ENCODE measurements around the gene EML4.

Gene EML4

DNA sequence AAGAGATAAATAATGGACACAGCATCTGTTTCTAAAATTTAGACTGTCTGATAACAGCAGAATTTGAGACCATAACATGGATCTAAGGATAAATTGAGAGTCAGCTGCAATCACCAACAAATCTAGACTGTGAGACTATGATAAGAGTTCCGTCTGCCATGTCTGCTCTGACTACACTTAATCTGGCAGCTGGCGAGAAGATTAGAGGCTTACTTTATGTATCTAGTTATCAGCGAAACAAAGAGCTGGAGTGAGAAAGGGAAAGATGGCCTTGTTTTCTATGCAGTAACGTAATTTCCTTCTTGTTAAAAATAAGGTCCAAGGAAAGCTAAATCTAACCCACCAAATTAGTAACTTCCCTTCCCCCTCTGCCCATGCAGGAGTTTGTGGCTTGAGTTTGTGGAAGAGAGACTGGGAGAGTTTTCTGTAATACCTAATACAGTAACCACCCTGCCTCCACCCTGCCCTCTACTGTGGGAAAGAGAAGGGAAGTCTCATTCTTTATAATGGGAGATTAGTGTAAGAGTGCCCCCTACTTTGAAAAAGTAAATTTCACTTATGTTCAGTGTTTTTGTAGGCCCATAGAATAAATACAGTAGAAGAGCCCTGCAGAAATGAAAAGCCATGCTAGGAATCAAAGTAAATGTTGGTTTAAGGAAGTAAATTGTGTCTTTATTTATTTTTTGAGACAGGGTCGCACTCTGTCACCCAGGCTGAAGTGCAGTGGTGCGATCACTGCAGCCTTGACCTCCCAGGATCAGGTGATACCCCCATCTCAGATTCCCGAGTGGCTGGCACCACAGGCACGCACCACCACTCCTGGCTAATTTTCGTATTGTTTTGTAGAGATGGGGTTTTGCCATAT, 27.5 kb downstream of the EML4 start:
- peak; percentile 62 for DNase-seq (ENCODE audit: low spot score)

DNA sequence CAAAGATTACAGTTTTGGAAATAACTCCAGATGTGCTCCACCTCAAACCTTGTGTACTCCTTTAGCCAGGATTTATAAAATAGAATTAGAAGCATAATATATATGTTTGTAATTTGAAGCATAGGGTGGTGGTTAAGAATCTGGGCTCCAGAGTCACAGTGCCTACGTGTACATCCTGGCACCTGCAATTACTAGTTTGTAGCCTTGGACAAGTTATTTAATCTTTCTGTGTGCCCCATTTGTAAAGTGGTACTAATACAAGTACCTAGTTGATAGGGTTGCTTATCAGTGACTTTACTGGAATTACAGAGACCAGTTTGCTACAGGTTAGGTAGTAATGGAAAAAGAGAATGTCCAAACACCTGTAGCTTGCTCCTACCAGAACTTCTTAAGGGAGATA, 28.6 kb downstream of the EML4 start:
- DNase-seq (ENCODE audit: low spot score), result no peak

DNA sequence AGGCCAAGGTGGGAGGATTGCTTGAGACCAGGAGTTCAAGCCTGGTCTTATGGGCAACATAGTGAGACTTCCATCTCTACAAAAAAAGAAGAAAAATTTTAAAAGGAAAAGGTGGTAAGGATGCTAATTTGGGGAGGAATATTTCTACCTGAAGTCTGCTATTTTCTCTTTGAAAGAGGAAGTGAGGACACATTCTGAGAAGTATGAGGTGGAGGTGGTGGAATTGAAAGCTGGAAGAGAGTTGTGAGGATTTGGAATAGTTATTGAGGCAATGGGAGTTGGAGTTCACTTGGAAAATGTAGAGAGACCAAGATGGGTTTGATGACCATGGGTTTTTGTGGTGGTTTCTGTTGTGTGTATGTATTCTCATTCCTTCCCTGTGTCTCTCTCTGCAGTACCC, 29.3 kb downstream of the EML4 start:
- DNase-seq (ENCODE audit: low spot score), result no peak

DNA sequence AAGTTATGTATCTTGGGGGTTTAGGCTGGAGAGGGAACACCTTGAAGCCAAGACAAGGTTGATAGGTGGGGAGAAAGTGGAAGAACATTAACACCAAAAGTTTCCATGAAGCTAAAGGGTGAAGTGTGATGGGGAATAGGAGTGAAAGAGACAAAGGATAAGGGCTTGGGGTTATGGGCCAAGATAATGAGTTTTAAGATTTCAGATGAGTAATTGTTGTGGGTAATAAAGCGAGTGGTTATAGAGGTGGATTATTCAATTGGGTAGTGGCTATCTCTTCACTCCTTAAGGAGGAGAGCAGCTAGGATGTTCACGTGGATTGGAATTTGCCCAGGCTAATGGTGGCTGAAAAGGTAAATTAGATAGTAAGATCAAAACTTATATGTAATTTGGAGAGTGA, 29.8 kb downstream of the EML4 start:
- DNase-seq (ENCODE audit: low spot score), result no peak

DNA sequence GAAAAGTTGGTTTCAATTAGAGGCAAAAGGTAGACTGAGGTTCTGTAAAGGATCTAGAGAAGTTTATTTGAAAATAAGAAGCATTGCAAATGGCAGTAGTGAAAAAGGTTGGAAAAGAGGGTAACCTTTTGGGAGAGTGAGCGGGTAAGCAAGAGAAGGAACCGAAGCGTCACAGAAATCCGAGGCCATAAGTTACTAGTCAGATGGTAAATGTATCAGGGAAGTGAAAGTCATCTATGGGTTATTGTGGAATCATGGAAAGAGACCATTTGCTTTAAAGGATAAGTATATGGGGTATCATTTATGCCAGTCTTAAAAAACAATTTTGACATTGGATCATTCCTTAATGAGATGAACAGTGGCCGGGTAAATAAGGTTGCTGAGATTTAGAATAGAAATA, 30.5 kb downstream of the EML4 start:
- no peak for DNase-seq (ENCODE audit: low spot score)

DNA sequence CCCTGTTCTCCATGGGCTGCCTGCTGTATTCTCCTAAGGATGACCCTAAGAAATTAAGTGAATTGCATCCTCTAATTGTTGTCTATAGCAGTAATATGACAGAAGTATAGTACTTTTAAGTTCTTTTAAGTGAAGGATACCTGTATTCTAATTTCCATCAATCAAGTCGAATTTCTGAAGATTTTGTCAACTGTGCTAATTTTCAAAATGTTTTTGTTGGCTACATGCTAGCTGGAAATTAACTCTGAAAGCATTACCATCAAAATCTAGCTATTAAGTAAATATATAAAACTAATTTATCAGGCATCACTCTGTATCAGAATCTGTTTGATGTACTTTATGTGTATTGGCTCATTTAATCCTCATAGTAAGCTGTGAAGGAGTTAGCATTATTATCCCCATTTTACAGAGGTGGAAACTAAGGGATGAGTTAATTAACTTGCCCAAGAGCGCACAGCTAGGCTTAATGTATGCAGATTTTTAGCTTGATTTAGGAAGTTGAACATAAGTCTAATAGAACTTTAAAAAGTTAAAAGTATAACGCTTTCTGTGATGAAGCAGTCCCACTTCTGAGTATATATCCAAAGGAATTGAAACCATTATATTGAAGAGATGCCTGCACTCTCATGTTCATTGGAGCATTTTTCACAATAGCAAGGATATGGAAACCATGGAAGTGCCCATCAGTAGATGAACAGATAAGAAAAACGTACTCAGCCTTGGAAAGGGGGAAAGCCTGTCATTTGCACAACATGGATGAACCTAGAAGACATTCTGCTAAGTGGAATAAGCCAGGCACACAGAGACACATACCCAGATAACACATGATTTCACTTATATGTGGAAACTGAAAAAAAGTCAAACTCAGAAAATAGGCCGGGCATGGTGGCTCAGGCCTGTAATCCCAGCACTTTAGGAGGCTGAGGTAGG, 32.0 kb downstream of the EML4 start:
- DNase-seq (ENCODE audit: low spot score), result no peak

DNA sequence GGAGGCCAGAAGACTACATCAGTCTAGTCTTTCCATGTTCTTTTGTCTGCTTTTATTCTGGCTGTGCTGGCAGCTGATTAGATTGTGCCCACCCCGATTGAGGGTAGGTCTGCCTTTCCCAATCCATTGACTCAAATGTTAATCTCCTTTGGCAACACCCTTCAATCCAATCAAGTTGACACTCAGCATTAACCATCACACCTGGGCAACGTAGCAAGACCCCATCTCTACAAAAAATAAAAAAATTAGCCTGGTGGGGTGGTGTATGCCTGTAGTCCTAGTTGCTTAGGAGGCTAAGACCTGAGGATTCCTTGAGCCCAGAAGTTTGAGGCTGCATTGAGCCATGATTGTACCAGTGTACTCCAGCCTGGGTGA, 33.5 kb downstream of the EML4 start:
- no peak for DNase-seq (ENCODE audit: low spot score)

DNA sequence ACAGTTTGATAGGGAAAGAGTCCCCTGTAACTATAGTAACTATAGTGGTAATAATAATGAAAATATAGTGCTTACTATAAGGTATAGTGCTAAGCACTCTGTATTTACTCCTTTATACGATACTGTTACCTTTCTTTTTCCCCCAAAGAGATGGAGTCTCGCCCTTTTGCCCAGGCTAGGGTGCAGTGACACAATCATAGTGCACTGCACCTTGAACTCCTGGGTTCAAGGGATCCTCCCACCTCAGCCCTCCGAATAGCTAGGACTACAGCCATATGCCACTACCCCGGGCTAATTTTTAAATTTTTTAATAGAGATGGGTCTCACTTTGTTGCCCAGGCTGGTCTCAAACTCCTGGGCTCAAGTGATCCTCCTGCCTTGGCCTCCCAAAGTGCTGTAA, 34.6 kb downstream of the EML4 start:
- no peak for DNase-seq (ENCODE audit: low spot score)

DNA sequence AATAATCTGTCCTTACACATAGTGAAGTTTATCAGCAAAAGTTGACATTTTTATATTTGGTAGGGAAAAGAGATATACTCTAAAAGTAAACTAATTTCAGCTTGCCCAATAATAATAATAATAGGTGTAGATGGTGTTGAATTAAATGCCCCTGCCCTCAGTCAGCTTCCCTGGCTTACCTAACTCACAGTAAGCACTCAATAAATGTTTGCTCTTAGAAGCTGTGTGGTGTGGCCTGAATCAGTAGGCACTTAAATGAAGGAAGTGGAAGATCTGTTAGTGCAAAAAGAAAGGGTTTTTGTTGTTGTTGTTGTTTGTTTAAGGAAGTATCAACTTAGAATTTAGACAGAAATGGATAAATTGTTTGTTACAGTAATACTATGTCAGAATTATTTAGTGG, 36.2 kb downstream of the EML4 start:
- DNase-seq (ENCODE audit: low spot score), result no peak

DNA sequence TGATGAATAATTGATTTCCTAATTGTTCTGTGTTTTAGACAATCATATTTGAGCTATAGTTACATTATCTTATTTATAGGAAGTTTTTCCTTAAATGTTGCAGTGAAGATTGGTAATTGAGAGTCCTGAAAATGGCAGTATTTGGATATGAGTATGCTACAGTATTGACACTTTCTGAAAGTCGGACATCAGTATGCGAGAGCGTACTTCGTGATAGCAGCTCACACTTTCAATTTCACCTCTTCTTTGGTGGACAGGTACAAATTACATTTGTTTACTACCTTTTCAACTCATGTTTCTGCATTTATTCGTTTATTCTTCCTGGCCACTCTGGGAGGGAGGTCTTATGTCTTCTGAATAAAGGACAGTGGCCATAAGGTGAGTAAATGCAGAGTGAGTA, 38.7 kb downstream of the EML4 start:
- no peak for DNase-seq (ENCODE audit: low spot score)

DNA sequence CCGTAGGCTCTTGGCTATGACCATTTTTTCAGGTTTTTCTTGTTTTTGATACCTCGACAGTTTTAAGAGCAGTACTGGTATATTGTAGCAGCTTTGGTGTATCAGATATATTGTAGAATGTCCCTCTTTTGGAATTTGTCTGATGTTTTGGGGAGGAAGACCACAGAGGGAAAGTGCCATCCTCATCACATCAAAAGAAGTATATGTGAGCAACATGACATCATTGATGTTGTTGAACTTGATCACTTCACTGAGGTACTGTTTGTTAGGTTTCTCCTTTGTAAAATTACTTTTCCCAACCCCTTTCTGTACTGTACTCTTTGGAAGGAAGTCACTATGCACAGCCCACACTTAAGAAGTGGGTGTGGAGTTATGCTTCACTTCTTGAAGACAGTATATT, 41.0 kb downstream of the EML4 start:
- DNase-seq (ENCODE audit: low spot score), result no peak

DNA sequence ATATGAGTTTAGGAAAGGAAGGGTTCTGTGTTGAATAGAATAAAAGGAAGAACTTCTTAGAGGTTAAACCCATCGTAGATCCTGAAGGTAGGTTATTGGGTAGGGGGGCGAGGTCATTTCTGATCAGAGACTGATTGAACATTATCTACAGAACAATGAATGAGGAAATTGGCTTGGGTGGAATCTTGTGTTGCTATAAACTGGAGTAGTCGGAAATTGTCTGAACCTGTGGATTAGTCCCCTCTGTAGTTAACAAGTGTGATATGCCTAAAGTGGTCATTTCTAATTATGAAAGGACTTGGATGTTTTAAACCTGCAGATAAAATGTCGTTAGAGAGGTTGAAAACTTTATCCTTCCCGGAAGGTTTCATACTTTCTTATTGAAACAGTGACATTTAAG, 42.1 kb downstream of the EML4 start:
- no peak for DNase-seq (ENCODE audit: low spot score)

DNA sequence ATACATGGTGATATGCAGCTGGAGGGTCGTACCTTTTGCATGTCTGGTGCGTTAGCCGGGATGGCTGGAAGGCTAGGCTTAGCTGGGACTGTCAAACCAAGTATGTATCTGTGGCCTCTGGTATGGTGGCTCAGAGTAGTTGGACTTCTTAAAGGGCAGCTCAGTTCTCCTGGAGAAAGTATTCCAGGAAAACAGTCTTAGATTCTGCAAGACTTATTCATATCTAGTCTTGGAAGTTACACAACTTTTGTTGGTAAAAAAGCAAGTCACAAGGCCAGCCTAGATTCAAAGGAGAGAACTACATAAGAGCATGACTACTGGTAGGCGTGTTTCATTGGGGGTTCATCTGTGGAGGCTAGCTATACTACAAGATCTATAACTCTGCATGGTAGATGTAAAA, 45.5 kb downstream of the EML4 start:
- DNase-seq (ENCODE audit: low spot score), result no peak

DNA sequence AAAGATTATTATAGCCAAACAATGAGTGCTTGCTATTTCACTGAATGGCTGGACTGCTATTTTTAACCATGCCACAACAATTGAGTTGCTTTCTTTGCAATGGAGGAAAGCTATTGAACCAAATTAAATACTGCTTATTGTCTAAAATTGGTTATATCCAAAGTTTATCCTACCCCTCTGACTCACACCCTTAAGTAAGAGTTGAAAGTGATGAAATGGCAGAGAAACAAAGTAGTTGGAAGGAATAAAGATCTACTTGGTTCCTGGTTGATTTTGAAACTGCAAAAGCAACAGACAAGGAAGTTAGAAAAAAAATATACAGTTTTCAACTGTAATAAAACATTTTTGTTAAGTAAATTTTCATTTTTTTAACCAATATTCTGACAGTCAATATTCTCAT, 47.5 kb downstream of the EML4 start:
- no peak for DNase-seq (ENCODE audit: low spot score)

DNA sequence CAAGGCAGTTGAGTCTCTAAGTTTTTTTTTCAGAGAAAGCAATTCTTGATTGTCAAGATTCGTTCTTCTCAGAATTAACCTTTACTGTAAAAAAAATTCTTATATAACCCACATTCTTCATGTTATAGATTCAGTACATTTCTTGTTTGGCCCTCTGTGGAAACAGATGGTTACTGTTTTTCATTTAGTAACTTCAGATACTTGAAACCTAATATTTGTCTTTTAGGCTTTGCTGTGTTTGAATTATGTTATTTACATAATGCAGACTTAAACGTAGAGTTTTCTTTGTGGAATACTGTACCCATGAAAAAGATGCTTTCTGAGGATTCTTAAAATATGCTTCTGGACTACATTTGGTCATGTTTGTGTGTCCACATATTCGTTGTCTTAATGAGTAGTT, 48.2 kb downstream of the EML4 start:
- no peak for DNase-seq (ENCODE audit: low spot score)

DNA sequence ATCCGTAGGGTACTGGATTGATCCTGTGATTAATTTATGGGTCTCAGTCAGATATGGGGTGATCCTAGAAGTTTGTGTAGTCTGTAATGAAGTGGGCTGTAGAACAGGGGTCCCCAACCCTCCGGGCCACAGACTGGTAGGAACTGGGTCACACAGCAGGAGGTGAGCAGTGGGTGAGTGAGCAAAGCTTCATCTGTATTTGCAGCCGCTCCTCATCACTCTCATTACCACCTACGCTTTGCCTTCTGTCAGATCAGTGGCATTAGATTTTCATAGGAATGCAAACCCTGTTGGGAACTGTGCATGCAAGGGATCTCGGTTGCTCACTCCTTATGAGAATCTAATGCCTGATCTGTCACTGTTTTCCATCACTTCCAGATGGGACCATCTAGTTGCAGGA, 48.8 kb downstream of the EML4 start:
- no peak for DNase-seq (ENCODE audit: low spot score)

DNA sequence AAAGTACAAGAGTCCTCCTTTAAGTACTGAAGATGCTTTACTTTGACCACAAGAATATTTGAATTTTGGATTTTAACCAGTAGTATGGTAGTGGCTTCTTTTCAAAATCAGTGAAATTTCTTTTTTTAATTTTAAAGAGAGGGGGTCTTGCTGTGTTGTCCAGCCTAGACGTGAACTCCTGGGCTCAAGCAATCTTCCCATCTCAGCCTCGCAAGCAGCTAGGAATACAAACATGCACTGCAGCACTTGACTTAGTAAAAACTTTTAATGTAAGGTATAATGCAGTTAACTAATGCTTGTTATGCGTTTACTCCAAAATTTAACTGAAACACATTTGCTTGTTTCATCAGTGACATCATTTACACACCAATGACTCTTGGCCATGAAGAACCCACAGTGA, 49.6 kb downstream of the EML4 start:
- DNase-seq (ENCODE audit: low spot score), result no peak

DNA sequence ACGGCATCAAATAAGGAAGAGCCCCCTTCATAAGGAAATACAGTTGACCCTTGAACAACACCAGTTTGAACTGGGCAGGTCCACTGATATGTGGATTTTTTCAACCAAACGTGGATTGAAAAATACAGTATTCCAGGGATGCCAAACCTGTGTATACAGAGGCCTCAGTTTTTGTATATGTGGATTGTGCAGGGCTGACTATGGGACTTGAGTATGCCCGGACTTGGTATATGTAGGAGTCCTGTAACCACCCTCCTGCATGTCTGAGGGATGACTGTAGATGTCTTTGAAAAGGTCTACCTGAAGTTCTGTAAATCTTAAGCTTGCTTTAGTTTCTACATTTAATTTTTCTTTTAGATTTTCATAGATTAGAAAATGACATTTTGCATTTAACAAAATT, 50.0 kb downstream of the EML4 start:
- no peak for DNase-seq (ENCODE audit: low spot score)

DNA sequence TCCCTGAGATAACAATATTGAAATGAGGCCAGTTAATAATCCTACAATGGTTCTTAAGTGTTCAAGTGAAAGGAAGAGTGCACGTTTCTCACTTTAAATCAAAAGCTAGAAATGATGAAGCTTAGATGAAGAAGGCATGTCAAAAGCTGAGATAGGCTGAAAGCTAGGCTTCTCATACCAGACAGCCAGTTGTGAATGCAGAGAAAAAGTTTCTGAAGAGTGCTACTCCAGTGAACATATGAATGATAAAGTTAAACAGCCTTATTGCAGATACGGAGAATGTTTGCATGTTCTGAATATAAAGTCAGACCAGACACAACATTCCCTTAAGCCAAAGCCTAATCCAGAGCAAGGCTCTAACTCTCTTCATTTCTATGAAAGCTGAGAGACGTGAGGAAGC, 51.4 kb downstream of the EML4 start:
- no peak for DNase-seq (ENCODE audit: low spot score)

DNA sequence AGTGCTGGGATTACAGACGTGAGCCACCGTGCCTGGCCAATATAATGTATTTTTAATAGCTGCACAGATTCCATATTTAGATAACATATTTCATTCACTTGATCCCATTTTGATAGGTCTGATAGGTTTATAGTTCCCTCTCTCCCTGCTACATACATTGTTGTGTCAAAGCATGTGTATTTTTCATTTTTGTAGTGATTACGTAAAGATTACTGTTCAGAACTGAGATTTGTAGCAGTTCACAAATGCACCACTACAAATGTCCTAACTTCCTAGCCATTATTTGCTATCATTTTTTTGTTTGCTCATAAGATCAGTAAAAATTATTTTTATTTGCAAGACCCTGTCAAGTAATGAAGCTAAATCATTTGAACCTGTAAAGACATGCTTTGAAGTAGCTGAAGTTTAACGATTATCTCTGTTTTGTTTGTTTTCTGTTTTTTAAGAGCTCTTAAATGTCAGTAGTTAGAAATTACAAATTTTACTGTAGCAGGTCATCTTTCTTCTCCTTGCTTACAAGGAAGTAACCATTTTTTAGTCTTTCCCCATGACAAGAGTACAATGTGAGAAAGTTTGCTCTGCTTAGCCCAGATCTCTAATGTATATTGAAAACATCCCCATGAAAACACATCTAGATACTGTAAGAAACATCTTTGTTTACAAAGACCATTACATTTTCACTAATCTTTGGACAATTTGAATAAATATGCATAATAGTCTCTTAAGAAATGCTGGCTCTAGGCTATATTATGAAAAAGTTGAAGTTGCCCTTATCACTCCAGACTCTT, 54.1 kb downstream of the EML4 start:
- DNase-seq (ENCODE audit: low spot score), result no peak

DNA sequence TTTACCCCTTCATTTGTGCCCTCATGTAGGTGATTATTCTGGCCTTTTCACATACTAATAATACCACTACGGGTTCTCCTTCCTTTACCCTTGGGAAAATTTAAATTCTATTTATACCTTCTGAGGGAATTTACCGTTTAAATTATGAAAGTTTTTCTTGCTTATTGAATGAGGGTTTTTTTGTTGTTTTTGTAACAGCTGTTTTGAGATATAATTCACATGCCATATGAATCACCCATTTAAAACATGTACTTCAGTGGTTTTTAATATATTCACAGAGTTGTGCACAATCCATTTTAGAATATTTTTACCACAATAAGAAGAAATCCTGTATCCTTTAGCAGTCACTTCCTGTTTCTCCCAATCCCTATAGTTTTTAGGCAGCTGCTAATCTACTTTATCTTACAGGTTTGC, 54.7 kb downstream of the EML4 start:
- no peak for DNase-seq (ENCODE audit: low spot score)

DNA sequence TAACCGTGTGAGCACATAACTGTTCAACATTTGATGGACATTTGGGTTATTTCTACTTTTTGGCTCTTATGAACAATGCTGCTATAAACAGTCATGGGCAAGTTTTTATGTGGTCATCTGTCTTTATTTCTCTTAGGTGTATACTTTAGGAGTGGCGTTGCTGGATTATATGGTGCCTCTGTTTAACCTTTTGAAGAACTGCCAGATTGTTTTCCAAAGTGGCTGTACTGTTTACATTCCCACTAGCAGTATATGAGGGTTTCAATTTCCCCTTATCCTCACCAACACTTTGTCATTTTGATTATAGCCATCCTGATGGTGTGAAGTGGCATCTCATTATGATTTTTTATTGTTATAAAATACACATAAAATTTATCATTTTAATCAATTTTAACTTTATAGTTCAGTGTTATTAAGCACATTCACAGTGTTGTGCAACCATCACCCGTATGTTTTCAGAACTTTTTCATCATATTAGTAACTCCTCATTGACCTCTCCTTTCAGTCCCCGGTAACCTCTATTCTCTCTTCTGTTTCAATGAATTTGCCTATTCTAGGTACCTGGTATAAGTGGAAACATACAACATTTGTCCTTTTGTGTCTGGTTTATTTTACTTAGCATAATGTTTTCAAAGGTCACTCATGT, 55.4 kb downstream of the EML4 start:
- no peak for DNase-seq (ENCODE audit: low spot score)
